Breast epithelium (tissue), 4 donors: ENCODE measurements around the gene TNN. TPM values are rescaled to one million over a fixed set of nuclear protein-coding genes. Genes with fewer than 3 reads are reported as not detected.

Experiments used
- DNase-seq, 2 donors: peaks; one replicate each; pipeline ENCODE4 v3.0.0-alpha.2; 2019; ENCODE audit warnings: low spot score in 2 of 2
- H3K27ac ChIP-seq, 2 donors: fragments of 200-600 bp; sonication (generic) in 1 of 2; one replicate each; pipeline ENCODE4 v1.5.1; 2016 to 2019; ENCODE audit warnings: mild to moderate bottlenecking in 1 of 2
- H3K27me3 ChIP-seq, 2 donors: fragments of 200-600 bp; sonication (generic) in 1 of 2; one replicate each; pipeline versions ENCODE4 v1.5.1 to v1.6.0; 2017 to 2019; ENCODE audit warnings: control low read depth in 1 of 2, mild to moderate bottlenecking in 1 of 2
- H3K36me3 ChIP-seq: fragments of 200-600 bp; one replicate; pipeline ENCODE4 v1.5.1; 2019
- H3K4me1 ChIP-seq, 2 donors: fragments of 200-600 bp; sonication (generic); one replicate each; pipeline ENCODE4 v1.5.1; 2016 to 2019; ENCODE audit warnings: control low read depth in 1 of 2
- H3K4me3 ChIP-seq, 3 donors: fragments of 200-600 bp; sonication (generic); 1 replicate in 2 of 3; 2 replicates in 1 of 3; pipeline ENCODE4 v1.5.1; 2016 to 2019; ENCODE audit warnings: mild to moderate bottlenecking in 3 of 3, moderate library complexity in 2 of 3
- H3K9me3 ChIP-seq, 2 donors: fragments of 200-600 bp; sonication (generic) in 1 of 2; one replicate each; pipeline ENCODE4 v1.5.1; 2016 to 2019; ENCODE audit warnings: control low read depth in 1 of 2
- CTCF ChIP-seq, 3 donors: fragments of 450-650 bp; IDR thresholded peaks; one replicate each; pipeline ENCODE4 v1.5.1; 2016 to 2017; ENCODE audit warnings: antibody characterized with exemption in 3 of 3, mild to moderate bottlenecking in 3 of 3, moderate library complexity in 3 of 3
- POLR2A ChIP-seq: fragments of 450-650 bp; IDR thresholded peaks from one replicate; pipeline ENCODE4 v1.6.1; 2016; ENCODE audit warnings: antibody characterized with exemption, mild to moderate bottlenecking, moderate library complexity
- POLR2AphosphoS5 ChIP-seq, 3 donors: sonication (generic); formaldehyde crosslinking; IDR thresholded peaks; one replicate each; pipeline ENCODE4 v1.6.1; 2017; ENCODE audit warnings: antibody characterized with exemption in 3 of 3
- intact Hi-C: fragments of 100-400 bp; cut with DNase I; formaldehyde crosslinking; loops from one replicate; pipeline ENCODE4 v1.15.1; 2023; ENCODE audit warnings: low total_unique reads
- total RNA-seq, 3 donors: library from RNA; depleted of rRNA; stranded (reverse); fragments of >200 nt; gene quantifications; one replicate each; pipeline ENCODE4 v1.1.0, GENCODE V29; 2016

TNN gene
- total RNA-seq, 3 donors from 2014 or later: 1.3 to 2.6 (median 1.9) TPM

- TF ChIP-seq CTCF (IDR thresholded peaks at IDR 0.05) (no peak), POLR2A (no peak), POLR2AphosphoS5 (IDR thresholded peaks at IDR 0.05) (no peak)
Observed at GRCh38 chr1:175129997-175130648, 62.5 kb downstream of the TNN start.

GRCh38 chr1:175130649-175131045 is 63.0 kb downstream of the TNN start:
- Histone ChIP-seq H3K4me3 (no peak overlapping the region), H3K27ac (peak overlapping the region in 1 of 2 donors; percentile 55), H3K4me1 (peaks cover 4% of the 10 kb centered on the region in 2 donors), H3K27me3 (no peaks in the 10 kb centered on the region), H3K9me3 (no peaks in the 10 kb centered on the region), H3K36me3 (no peaks in the 10 kb centered on the region)
- DNase-seq: no peak
- intact Hi-C loops: no loop called here
- TF ChIP-seq POLR2A (no peak), POLR2AphosphoS5 (IDR thresholded peaks at IDR 0.05) (no peak), CTCF (IDR thresholded peaks at IDR 0.05) (no peak)

More at GRCh38 chr1:175129997-175130648, 62.5 kb downstream of the TNN start:
- H3K36me3 ChIP-seq: no peaks in the 10 kb centered on the region
- peaks cover 4% of the 10 kb centered on the region in 2 donors for H3K4me1 ChIP-seq
- DNase-seq: no peak
- H3K27me3 ChIP-seq: no peaks in the 10 kb centered on the region
- peak overlapping the region in 1 of 2 donors; percentile 55 for H3K27ac ChIP-seq
- no peaks in the 10 kb centered on the region for H3K9me3 ChIP-seq
- intact Hi-C loops: no loop called here
- no peak overlapping the region for H3K4me3 ChIP-seq

- intact Hi-C loops: no loop called here
- DNase-seq: no peak
- Histone ChIP-seq H3K36me3 (no peaks in the 10 kb centered on the region), H3K27me3 (no peaks in the 10 kb centered on the region), H3K4me1 (peaks cover 4% of the 10 kb centered on the region in 2 donors), H3K27ac (peak overlapping the region in 1 of 2 donors; percentile 72), H3K4me3 (no peak overlapping the region), H3K9me3 (no peaks in the 10 kb centered on the region)
- TF ChIP-seq POLR2AphosphoS5 (IDR thresholded peaks at IDR 0.05) (no peak), POLR2A (no peak), CTCF (IDR thresholded peaks at IDR 0.05) (no peak)
Observed at GRCh38 chr1:175131095-175131494, 63.5 kb downstream of the TNN start.

GRCh38 chr1:175132436-175132835 is 64.8 kb downstream of the TNN start:
- Histone ChIP-seq H3K27me3 (no peaks in the 10 kb centered on the region), H3K4me3 (no peak overlapping the region), H3K4me1 (peaks cover 4% of the 10 kb centered on the region in 2 donors), H3K27ac (peak overlapping the region in 1 of 2 donors; percentile 72), H3K9me3 (no peaks in the 10 kb centered on the region), H3K36me3 (no peaks in the 10 kb centered on the region)
- intact Hi-C loops: no loop called here
- no peak for DNase-seq
- TF ChIP-seq POLR2A: no peak
- no peak for TF ChIP-seq POLR2AphosphoS5 (IDR thresholded peaks at IDR 0.05)
- TF ChIP-seq CTCF (IDR thresholded peaks at IDR 0.05): no peak

GRCh38 chr1:175133673-175134435 is 66.2 kb downstream of the TNN start:
- H3K27ac ChIP-seq: no peak overlapping the region

More at GRCh38 chr1:175133673-175134435, 66.2 kb downstream of the TNN start:
- Histone ChIP-seq H3K4me3 (no peak overlapping the region), H3K4me1 (peaks cover 4% of the 10 kb centered on the region in 2 donors), H3K27me3 (no peaks in the 10 kb centered on the region), H3K9me3 (no peaks in the 10 kb centered on the region), H3K36me3 (no peaks in the 10 kb centered on the region)
- no peak for TF ChIP-seq POLR2A
- no peak for TF ChIP-seq CTCF (IDR thresholded peaks at IDR 0.05)
- intact Hi-C loops: no loop called here
- DNase-seq: no peak
